ENCODE results near the gene POLR2J. TPM values are rescaled to one million over a fixed set of nuclear protein-coding genes. Genes with fewer than 3 reads are reported as not detected.

POLR2J gene
- total RNA-seq, 4 donors from 2014 or later, result 6.9 to 31.5 (median 20.8) TPM

DNA sequence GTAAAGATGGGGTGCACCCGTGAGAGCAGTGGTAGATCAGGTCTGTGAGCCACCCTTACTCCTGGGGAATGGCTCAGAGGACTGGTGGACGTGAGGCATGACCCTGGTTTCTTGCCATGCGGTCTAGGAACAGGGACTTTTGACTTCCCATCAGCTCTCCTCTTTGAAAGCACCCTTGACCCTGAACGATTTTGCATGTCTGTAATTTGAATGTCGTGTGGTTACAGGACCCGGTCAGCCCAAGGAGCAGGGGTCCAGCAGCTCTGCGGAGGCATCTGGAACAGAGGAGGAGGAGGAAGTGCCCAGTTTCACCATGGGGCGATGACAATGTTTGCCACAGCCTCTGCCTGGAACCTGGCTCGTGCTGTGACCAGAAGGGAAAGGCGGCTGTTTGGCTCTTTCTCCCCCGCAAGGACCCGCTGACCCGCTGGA, 53.9 kb downstream of the POLR2J start:
- no peak overlapping the region for H3K27ac ChIP-seq
- 88 to 90% methylated on average over 9 to 13 of the region's 13 CpGs for WGBS, 2 donors
- intact Hi-C loops (cut with DNase I), result no loop called here
- TF ChIP-seq, protein P1, sequence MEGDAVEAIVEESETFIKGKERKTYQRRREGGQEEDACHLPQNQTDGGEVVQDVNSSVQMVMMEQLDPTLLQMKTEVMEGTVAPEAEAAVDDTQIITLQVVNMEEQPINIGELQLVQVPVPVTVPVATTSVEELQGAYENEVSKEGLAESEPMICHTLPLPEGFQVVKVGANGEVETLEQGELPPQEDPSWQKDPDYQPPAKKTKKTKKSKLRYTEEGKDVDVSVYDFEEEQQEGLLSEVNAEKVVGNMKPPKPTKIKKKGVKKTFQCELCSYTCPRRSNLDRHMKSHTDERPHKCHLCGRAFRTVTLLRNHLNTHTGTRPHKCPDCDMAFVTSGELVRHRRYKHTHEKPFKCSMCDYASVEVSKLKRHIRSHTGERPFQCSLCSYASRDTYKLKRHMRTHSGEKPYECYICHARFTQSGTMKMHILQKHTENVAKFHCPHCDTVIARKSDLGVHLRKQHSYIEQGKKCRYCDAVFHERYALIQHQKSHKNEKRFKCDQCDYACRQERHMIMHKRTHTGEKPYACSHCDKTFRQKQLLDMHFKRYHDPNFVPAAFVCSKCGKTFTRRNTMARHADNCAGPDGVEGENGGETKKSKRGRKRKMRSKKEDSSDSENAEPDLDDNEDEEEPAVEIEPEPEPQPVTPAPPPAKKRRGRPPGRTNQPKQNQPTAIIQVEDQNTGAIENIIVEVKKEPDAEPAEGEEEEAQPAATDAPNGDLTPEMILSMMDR (IDR thresholded peaks at IDR 0.05), result no peak
- TF ChIP-seq POLR2A (IDR thresholded peaks at IDR 0.05), result no peak
- H3K4me3 ChIP-seq (replicated peaks in 1 of 3), result no peak overlapping the region
- H3K4me1 ChIP-seq, result no peaks in the 10 kb centered on the region
- DNase-seq, result no peak
- H3K36me3 ChIP-seq, result peaks cover 21 to 32% of the 10 kb centered on the region in 2 donors
- H3K27me3 ChIP-seq, result no peaks in the 10 kb centered on the region
- no peaks in the 10 kb centered on the region for H3K9me3 ChIP-seq

DNA sequence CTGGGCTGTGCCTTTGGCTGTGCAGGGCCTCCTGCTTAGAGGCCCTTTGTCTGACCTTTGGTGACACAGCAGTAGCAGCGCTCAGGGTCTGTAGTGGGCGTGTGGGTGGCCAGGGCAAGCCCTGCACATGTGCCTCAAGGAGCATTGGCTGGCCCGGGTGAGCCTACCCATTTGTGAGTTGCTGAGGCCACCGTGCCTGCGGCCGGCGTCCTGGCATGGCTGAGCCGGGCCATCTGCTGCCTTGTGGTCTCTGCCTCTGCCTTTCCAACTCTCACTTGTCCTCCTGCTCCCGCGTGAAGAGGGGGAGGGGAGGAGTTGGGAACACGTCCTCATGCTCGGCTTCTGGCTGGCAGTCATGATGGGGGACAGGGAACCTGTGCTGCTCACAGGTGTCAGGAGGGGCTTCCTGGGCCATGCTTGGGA, 54.6 kb downstream of the POLR2J start:
- intact Hi-C loops (cut with DNase I), result no loop called here
- H3K4me1 ChIP-seq, result no peaks in the 10 kb centered on the region
- TF ChIP-seq, protein P1 (IDR thresholded peaks at IDR 0.05), result no peak
- no peak for TF ChIP-seq POLR2A (IDR thresholded peaks at IDR 0.05)
- no peak for DNase-seq
- H3K27ac ChIP-seq, result no peak overlapping the region
- peaks cover 21 to 32% of the 10 kb centered on the region in 2 donors for H3K36me3 ChIP-seq
- no peak overlapping the region for H3K4me3 ChIP-seq (replicated peaks in 1 of 3)
- no peaks in the 10 kb centered on the region for H3K27me3 ChIP-seq
- no peaks in the 10 kb centered on the region for H3K9me3 ChIP-seq
- 86% methylated on average over 9 to 10 of the region's 12 CpGs for WGBS, 2 donors

Small RNAs within 50 kb of the gene (microRNA-seq; reads per million reads assigned to microRNA genes)
- gene MIR4467 (not detected), gene MIR5090 (5.9 reads per million, percentile 13 among the genes with 10 or more reads in this experiment)

Other genes with a start within 250 kb of the POLR2J start
- 10 to 100 TPM in 3 of 4 donors, 1 to 10 TPM in 1; 7.7 to 19.3 (median 14.6) TPM for gene SH2B2, start 192.1 kb downstream of the POLR2J start, total RNA-seq
- gene SPDYE6, start 122.5 kb downstream of the POLR2J start, total RNA-seq, result not detected
- gene PRKRIP1, start 82.6 kb downstream of the POLR2J start, total RNA-seq, result 10 to 100 TPM; 31.8 to 43.7 (median 37.7) TPM
- 100 to 1,000 TPM in 2 of 4 donors, 10 to 100 TPM in 2; 41.8 to 133 (median 81.4) TPM for gene ORAI2, start 45.3 kb downstream of the POLR2J start, total RNA-seq
- 10 to 100 TPM; 16.9 to 42.2 (median 28.6) TPM for gene ALKBH4, start 14.1 kb downstream of the POLR2J start, total RNA-seq
- gene LRWD1, start 13.9 kb downstream of the POLR2J start, total RNA-seq, result 10 to 100 TPM; 11.4 to 23.5 (median 16.4) TPM
- 10 to 100 TPM in 1 of 4 donors, 1 to 10 TPM in 2, under 1 TPM in 1; 0.98 to 14.6 (median 6.4) TPM for gene RASA4B, start 38.9 kb upstream of the POLR2J start, total RNA-seq
- gene UPK3BL2, start 64.8 kb upstream of the POLR2J start, total RNA-seq, result 10 to 100 TPM in 2 of 4 donors, 1 to 10 TPM in 2; 2.7 to 19.5 (median 13.2) TPM
- under 1 TPM in 1 of 4 donors, not detected in 3; 0.45 TPM for gene SPDYE2, start 72.3 kb upstream of the POLR2J start, total RNA-seq
- gene POLR2J3, start 93.7 kb upstream of the POLR2J start, total RNA-seq, result 10 to 100 TPM; 26.2 to 66.7 (median 31.9) TPM
- 10 to 100 TPM; 11.9 to 47.8 (median 28.7) TPM for gene RASA4, start 137.8 kb upstream of the POLR2J start, total RNA-seq
- gene UPK3BL1, start 163.9 kb upstream of the POLR2J start, total RNA-seq, result 10 to 100 TPM; 14.2 to 57.6 (median 44.9) TPM
- gene SPDYE2B, start 171.4 kb upstream of the POLR2J start, total RNA-seq, result not detected
- gene POLR2J2, start 192.7 kb upstream of the POLR2J start, total RNA-seq, result 10 to 100 TPM in 1 of 4 donors, 1 to 10 TPM in 3; 2.0 to 10.3 (median 3.0) TPM